ENCODE results near the gene IGF2R.
"Not testable (repeated sequence)": the region's sequence is repeated elsewhere in the genome, so short reads cannot be mapped to it uniquely, and the experiment has no call there.

IGF2R gene

DNA sequence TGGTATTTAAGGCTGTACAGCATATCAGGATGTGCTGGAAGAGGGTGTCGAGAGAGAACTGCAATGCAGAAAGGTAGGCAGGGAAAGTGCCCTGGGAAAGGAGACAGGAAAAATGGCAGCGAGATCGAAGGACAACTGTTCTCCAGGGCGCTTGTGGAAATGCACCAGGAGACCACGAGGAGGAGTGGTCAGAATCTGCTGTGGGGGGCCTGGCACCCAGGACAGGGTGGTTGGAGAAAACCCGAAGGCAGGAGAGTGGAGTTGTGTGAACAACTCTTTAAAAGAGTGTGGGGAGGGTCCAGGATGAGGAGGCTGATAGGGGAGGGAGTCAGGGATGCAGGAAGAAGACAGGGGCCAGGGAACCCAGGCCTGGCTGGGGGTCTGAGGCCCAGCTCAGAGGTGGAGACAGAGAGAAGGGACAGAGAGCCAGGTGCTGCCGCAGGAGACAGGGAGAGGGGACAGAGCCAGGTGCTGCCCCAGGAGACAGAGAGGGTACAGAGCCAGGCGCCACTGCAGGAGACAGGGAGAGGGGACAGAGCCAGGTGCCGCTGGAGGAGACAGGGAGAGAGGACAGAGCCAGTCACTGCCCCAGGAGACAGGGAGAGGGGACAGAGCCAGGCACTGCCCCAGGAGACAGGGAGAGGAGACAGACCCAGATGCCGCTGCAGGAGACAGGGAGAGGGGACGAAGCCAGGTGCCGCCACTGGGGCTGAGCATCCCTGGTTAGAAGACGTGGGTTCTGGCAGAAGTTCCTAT is 162.0 kb downstream of the IGF2R start:
- DNase-seq: no peak

DNA sequence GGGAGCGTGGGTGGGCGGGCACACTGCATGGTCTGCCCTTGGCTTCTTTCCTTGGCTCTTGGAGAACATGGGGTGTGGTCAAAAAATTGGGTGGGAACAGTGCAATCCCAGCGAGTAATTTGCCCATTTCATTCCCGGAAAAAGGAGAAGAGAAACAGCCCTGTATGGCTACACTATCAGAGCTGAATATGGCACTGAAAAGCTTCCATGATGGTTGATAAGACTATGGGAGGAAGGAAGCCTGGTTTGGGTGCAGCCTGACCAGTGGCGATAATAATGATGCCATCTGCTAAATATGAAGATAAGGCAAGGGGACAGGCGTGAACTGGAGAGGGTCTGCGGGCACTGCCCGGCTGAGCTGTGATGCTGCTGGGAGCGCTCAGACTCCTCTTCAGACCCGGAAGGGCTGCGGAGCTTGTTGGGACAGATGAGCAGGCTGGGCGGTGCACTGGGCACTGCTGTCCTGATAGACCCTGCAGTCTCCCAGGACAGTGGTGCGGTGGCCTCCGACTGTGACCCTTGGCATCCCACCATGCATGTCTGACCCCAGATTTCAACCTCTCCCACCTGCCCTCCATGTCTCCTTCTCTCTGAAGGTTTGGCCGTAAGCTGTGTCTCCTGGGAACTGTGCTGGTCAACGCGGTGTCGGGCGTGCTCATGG is 162.9 kb downstream of the IGF2R start:
- no peak for DNase-seq

DNA sequence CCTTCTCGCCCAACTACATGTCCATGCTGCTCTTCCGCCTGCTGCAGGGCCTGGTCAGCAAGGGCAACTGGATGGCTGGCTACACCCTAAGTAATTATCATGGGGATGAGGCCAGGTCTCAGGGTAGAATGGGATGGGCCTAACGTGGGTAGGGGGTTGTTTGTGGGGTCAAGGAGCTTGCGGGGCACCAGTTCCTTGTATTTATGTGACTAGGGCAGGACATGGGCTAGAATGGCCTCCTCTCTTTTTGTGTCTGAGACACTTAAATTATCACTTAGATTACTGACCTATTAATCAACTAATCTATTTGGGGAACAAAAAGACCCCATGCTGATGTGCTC is 163.4 kb downstream of the IGF2R start:
- no peak for DNase-seq

DNA sequence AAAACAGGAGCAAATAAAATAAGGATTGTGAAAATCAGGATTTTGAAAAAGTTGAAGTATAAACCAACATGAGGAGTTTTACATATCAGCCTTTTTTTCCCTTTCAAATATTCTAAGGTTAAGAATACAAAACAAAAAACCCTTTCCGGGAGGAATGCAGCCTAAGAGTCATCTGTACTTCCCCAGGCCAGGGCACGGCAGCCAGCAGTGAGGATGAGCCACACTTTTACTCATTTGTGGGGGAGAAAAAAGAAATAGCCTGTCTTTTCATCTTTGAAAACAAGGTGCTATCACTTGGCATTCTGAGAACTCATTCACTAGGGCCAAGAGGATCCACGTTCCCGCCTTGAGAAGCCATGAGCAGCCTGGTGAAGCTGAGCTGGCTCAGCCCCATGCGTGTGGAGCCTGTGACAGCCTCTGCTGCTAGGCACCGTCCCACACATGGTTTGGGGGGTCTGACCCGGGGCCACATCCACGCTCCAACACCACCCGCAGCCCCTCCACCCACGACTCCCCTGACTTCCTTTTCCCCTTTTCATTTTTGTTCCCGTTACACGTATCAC is 164.0 kb downstream of the IGF2R start:
- no peak for DNase-seq

DNA sequence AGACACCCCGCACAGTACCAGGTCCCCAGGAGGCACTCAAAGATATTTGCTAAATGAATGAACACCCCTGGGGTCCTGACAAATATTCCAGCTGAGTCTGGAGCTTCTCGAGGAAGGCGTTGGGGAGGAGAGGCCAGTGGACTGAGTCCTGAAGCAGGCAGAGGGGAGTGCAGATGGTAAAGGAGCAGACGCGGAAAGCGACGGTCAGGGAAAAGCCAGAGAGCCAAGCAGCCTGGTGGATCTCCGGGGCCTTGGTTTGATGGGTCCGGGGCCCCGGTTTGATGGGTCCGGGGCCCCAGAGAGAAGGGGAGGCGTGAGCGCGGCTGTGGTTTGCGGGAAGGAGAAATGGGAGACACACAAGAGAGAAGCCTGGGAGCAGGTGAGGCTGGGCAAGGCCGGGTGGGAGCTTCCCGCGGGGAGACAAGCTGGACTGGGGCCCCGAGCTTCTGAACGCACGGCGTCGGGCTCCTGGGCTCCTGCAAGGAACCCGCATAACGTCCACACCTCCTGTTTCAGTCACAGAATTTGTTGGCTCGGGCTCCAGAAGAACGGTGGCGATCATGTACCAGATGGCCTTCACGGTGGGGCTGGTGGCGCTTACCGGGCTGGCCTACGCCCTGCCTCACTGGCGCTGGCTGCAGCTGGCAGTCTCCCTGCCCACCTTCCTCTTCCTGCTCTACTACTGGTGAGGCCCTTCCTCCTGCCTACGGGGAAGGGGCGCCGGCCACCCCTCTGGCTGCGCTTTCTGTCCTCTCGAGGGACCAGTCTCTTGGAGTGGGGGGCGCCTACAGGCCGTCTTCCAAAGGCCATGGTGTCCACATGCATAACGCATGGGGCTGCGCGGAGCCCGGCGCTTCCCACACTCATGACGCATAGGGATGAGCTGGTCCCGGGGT is 164.8 kb downstream of the IGF2R start:
- DNase-seq: no peak

DNA sequence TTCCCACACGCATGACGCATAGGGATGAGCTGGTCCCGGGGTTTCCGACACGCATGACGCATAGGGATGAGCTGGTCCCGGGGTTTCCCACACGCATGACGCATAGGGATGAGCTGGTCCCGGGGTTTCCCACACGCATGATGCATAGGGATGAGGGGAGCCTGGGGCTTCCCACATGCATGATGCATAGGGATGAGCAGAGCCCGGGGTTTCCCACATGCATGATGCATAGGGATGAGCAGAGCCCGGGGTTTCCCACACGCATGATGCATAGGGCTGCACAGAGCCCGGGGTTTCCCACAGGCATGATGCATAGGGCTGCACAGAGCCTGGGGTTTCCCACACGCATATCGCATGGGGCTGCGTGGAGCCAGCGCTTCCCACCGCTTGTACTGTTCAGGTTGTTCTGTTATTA is 165.5 kb downstream of the IGF2R start:
- not testable (repeated sequence) for DNase-seq

DNA sequence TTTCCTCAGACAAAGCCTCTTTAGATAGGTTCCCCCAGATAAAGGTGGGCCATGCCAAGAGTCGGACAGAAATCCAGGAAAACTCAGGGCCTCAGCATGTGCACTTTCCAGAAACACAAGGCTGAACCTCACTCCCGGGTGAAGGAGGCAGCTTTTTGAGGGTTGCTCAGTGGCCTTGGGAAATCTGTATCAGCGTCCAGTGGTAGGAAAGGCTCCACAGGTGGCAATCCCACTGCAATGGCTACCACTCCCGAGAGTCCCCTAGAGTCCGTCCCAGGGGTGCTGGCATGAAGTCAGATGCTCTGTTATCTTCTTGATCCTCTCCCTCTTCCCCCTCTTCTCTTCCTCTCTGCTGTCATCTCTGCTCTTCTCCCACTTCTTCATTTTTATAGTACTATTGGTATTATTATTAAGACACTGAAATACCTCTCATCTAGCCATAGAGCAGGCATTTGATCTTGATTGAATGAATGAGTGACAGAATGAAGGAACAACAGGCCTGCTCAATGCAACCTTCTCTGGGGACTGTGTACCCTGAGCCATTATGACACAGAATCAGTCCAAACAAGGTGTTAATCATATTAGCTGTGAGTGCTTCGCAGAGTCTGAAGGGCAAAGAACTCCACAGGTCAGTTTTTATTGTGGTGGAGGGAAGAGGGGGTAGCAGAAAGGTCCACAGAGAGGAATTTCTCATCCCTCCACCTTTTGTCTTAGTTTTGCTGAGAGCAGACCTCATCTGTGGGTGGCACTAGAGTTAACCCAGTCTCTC is 166.1 kb downstream of the IGF2R start:
- no peak for DNase-seq

DNA sequence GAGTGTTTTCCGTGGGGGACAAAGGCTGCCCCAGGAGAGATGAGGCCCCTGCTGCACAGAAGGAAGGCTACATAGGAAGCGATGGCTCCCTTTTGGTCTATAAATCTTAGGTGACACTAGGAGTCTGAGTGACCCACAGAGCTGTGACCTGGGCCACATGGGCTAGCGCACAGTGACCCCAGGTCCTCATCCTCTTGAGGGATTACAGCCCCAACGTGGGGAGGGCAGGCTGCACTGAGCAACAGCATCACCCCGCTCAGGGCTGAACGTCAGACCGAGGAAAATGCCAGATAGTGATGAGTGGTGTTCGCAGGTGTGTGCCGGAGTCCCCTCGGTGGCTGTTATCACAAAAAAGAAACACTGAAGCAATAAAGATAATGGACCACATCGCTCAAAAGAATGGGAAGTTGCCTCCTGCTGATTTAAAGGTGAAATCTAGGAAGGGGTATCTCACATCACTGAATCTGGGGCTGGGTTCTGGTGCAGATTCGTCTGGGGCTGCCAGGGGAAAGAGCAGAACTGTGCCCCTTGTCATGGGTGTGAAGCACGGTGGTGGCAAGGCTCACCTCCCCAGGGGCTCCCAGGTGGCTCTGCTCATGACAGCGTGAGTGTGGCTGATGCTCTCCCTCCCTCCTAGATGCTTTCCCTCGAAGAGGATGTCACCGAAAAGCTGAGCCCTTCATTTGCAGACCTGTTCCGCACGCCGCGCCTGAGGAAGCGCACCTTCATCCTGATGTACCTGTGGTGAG is 167.2 kb downstream of the IGF2R start:
- no peak for DNase-seq

DNA sequence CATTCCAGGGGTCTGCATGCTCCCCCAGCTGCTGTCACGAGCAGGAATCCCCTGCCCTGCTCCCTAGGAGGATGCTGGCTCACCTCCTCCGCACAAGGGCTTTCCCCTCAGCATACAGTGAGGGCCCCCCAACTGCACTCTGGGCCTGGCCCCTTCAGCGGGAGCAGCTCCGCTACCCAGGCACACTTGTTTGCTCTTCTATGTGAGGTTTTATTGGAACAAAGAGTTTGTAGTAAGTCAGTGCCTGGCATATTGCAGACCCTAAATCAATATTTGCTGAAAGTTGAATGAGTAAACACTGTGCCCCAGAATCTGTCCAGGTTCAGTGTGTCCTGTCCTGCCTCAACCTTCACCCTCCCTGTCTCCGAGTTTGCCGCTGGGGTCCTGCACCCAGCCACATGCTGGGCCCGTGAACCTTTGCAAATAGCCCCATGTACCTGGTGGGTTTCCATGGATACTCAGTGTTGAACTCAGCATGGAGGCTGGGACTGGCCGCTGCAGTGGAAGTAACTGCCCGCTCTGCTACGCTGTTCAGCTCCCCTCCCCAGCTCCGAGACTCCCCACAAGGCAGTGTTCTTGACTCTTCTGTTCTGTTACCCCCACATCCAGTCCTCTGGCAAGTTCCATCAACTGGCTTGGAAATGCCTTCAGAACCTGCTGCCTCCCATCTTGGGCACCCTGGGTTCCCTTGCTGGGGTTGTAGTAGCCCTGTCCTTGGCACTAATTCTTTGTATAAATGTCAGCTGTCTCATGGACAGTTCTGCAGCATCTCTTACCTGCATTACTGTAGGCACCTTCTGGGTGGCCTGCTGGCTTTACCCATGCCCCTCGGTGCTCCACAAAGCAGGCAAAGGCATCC is 168.5 kb downstream of the IGF2R start:
- DNase-seq: no peak

DNA sequence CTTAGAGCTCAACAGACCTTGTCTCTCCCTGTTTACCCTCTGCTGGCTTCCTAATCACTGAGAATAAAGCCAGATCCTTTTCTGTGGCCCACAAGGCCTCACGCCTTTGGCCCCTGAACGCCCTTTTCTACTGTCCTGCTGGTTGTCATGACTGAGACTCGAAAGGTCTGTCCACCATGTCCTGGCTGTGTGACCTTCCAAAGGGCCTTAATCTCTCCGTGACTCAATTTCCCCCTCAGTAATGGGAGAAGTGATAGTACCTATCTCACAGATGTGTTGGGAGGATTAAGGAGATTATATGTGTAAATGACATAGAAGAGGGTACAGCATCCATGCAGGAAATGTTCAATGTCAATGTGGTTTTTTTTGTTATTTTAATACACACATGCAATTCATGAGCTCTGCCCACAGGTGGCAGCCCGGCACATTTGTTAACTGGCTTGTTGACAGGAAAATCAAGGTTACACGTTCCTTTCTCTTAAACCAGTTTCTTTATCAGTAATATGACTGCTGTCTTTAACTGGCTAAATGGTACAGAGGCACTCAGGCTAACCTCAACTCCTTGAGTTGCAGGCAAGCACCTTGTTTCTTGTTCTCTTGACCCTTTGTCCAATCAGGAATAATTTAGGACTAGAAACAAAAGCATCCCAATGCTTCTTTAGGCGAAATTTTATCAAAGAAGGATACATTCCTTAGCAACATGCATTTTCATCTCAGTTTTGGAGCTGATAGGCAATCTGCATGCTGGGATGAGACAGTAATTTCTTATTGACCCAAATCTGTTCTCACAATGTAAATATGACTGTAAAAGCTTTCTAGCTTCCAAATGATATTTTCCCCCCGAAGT is 169.3 kb downstream of the IGF2R start:
- peak; percentile 25 for DNase-seq

DNA sequence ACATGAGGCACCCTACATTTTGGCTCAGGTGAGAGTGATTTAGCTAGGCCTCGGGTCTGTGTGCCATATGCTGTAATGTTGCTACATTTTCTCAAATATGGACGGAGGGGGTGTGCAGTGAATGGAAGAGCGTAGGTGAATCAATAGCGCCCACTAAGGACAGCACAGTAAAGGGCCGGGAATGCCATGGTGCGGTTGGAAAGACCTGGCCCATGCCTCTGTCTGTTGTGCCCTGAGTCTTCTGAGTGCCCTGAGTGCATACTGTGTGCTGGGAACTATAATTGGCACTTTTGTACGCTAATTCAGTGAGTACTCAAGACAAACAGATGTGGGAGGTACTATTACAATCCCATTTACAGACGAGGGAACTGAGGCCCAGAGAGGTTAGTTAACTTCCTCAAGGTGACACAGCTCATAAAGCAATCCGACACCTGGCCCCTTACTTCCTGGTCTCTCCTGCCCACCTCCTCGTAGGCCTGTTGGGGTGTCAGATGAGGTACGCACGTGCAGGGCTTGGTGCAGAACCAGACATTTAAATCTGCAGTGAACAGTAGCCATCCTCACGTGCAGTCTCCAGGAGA is 170.0 kb downstream of the IGF2R start:
- no peak for DNase-seq

DNA sequence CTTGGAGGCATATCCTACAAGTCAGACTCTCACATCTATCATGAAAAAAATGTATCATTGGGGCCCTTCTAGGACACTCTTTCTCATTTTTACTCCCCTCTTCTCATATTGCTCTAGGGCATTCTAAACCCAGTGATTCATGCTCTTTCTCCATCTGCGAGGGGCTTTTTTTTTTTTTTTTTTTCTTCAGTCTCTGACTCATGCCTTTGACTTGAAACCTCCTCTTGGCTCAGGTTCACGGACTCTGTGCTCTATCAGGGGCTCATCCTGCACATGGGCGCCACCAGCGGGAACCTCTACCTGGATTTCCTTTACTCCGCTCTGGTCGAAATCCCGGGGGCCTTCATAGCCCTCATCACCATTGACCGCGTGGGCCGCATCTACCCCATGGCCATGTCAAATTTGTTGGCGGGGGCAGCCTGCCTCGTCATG is 170.6 kb downstream of the IGF2R start:
- no peak for DNase-seq

DNA sequence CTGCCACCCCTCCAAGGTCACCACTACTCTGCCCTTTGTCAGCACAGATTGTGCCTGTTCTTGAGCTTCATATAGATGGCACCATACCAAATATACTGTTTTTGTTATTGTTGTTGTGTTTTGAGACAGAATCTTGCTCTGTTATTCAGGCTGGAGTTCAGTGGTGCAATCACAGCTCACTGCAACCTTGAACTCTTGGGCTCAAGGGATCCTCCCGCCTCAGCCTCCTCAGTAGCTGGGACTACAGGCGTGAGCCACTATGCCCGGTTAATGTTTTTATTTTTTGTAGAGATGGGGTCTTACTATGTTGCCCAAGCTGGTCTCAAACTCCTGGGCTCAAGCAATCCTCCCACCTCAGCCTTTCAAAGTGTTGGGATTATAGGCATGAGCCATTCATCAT is 171.6 kb downstream of the IGF2R start:
- not testable (repeated sequence) for DNase-seq

DNA sequence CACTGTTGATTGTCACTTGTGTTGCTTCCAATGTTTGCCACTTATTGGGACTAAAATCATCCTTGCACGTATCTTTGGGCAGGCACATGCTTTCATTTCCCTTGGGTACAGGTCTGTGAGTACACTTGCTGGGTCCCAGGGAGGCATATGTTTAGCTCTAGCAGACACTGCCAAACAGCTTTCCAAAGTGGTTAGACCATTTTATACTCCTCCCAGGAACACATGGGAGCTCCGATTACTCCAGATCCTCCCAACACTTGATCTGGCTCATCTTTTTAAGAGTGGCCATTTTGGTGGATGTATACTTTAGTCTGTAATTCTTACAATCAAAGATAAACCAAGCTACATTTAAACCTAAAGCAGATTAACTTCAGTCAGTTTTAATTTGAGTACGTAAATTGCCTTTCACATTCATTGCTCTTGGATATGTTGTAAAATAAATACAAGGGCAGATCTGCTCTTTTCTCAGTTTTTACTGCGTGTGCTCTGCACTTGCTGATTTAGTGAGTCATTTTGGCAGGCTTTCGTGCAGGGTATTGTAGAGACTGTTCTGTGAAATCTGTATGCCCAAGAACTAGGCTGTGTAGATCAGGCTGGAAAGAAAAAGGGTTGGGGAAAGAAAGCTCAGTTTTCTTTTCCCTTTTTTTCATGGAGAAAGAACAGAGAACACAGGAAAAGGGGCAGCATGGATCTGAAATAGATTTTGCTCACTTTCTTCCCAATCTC is 172.3 kb downstream of the IGF2R start:
- no peak for DNase-seq

DNA sequence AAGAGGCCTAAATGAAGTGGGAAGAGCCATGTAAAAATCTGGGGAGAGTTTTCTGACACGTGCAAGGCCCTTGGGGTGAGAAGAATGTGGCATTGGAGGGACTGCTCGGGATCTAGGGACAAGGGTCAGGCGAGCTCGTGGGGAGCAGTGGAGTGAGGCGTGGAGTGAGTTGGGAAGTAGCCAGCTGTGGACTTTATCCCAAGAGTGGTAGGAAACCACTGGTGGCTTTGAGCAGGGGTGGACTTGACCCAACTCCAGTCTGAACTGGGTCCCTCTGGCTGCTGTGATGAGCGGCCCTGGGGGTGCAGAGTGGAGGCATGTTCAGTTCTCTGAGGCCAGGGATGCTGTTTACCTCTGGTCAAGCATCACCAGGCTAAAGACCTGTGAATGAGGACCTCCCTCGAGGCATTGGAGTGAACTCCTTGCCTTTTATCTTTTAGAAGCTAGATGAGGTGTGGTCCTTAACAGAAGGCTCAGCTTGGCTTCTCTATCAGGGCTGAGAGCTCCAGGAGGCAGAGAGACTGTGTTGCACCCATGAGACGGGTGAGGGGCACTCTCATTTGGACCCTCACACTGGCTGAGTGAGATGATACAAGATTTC is 173.3 kb downstream of the IGF2R start:
- no peak for DNase-seq

DNA sequence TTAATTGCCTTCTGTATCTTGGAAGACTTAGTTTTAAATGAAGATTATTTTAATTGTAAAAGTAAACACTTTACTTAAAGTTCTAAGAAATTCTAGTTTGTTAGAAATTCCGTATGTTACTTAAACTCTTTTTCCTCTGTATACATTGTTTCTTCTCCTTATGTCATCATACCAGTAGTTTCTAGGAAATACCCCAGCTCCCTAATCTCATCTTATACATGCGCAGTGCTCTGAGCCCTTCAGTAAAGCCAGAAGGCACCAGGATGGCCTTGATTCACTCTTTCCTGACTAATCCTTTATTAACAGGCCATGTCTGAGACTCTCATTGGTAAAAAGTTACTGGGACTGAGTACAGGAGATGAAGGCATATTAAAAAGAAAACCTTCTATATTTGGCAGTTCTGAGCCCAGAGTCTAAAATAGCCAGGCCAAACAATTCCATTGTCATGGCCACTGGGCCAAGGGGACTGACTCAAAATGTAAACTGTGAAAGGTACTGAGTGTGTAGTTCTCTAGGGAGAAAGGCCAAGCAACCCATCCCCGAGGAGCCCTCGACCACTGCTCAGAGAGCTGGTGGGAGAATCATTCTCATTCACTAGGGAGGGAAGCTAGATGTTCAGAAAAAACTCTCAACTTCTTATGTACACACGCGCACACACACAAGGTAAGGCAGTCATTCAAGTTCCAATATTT is 177.7 kb downstream of the IGF2R start:
- no peak for DNase-seq

DNA sequence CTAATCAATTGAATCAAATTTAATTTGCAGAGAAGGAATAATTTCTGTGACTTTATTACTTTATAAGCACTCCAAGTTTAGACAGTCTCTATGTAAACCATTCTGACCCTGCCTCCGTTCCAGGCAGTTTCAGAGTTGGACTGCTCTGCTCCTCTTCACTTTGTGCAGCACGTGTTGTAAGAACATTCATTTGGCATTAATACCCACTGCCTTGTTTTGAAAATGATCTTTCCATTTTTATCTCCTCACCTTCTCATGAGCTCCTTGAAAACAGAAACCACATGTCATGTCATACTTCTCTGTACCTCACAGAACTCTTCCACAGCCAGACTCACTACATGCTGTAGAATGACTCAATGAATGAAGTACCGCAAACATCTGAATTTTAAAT is 178.3 kb downstream of the IGF2R start:
- no peak for DNase-seq

DNA sequence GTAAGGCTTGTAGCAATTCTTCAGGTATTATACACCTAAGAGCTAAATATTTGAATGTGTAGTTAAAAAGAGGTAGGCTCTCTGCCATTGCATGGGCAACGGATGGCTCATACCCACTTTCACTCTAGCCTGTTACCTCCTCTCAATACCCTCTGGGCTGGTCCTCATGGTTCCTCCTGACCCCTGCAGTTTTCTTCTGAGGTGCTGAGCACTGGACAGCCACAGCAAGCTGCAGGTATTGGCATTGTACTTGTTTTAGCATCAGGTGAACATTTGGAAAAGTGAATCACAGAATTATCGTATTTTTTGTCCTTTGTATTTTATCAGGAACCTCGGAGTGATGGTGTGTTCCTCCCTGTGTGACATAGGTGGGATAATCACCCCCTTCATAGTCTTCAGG is 185.6 kb downstream of the IGF2R start:
- no peak for DNase-seq

Measured in NCI-H2029 treated with DMSO at 0.1 percent for 48 hours (cell line).